ENCODE results near the gene AMACR.

DNA sequence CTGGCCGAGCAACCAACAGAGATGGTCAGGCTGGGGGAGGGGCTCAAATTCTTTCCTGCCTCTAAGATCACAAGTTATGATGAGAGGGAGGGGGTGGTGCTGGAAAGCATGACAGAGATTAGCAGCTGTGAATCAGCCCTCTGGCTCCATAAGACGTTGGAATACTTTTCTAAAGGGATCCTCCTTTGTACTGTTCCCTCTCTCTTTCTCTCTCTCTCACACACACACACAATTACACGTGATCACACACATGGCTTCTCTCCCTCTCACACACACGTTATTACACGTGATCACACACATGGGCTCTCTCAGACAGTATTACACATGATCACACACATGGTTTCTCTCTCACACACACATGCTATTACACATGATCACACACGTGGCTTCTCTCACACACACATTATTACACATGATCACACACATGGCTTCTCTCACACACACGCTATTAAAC is 23.2 kb downstream of the AMACR start, which contains the start of gene SLC45A2:
- TF ChIP-seq EP300 (conservative IDR thresholded peaks at IDR 0.05; ENCODE audit: poor library complexity, severe bottlenecking) (no peak), EZH2 (IDR thresholded peaks at IDR 0.05; ENCODE audit: borderline replicate concordance, insufficient read depth, low read length, poor library complexity, severe bottlenecking) (no peak)
- TF ChIP-seq, protein P1, sequence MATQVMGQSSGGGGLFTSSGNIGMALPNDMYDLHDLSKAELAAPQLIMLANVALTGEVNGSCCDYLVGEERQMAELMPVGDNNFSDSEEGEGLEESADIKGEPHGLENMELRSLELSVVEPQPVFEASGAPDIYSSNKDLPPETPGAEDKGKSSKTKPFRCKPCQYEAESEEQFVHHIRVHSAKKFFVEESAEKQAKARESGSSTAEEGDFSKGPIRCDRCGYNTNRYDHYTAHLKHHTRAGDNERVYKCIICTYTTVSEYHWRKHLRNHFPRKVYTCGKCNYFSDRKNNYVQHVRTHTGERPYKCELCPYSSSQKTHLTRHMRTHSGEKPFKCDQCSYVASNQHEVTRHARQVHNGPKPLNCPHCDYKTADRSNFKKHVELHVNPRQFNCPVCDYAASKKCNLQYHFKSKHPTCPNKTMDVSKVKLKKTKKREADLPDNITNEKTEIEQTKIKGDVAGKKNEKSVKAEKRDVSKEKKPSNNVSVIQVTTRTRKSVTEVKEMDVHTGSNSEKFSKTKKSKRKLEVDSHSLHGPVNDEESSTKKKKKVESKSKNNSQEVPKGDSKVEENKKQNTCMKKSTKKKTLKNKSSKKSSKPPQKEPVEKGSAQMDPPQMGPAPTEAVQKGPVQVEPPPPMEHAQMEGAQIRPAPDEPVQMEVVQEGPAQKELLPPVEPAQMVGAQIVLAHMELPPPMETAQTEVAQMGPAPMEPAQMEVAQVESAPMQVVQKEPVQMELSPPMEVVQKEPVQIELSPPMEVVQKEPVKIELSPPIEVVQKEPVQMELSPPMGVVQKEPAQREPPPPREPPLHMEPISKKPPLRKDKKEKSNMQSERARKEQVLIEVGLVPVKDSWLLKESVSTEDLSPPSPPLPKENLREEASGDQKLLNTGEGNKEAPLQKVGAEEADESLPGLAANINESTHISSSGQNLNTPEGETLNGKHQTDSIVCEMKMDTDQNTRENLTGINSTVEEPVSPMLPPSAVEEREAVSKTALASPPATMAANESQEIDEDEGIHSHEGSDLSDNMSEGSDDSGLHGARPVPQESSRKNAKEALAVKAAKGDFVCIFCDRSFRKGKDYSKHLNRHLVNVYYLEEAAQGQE (IDR thresholded peaks at IDR 0.05; ENCODE audit: borderline replicate concordance) = no peak
